DMS153 treated with DMSO at 0.1 percent for 48 hours (cell line): ENCODE data around the gene SRRM1.

Source experiments
- DNase-seq: peaks from one replicate; lab custom pipeline; 2025; ENCODE audit not compliant: unreplicated experiment; lab: John Stamatoyannopoulos, UW

The SRRM1 gene, protein sequence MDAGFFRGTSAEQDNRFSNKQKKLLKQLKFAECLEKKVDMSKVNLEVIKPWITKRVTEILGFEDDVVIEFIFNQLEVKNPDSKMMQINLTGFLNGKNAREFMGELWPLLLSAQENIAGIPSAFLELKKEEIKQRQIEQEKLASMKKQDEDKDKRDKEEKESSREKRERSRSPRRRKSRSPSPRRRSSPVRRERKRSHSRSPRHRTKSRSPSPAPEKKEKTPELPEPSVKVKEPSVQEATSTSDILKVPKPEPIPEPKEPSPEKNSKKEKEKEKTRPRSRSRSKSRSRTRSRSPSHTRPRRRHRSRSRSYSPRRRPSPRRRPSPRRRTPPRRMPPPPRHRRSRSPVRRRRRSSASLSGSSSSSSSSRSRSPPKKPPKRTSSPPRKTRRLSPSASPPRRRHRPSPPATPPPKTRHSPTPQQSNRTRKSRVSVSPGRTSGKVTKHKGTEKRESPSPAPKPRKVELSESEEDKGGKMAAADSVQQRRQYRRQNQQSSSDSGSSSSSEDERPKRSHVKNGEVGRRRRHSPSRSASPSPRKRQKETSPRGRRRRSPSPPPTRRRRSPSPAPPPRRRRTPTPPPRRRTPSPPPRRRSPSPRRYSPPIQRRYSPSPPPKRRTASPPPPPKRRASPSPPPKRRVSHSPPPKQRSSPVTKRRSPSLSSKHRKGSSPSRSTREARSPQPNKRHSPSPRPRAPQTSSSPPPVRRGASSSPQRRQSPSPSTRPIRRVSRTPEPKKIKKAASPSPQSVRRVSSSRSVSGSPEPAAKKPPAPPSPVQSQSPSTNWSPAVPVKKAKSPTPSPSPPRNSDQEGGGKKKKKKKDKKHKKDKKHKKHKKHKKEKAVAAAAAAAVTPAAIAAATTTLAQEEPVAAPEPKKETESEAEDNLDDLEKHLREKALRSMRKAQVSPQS

DNA sequence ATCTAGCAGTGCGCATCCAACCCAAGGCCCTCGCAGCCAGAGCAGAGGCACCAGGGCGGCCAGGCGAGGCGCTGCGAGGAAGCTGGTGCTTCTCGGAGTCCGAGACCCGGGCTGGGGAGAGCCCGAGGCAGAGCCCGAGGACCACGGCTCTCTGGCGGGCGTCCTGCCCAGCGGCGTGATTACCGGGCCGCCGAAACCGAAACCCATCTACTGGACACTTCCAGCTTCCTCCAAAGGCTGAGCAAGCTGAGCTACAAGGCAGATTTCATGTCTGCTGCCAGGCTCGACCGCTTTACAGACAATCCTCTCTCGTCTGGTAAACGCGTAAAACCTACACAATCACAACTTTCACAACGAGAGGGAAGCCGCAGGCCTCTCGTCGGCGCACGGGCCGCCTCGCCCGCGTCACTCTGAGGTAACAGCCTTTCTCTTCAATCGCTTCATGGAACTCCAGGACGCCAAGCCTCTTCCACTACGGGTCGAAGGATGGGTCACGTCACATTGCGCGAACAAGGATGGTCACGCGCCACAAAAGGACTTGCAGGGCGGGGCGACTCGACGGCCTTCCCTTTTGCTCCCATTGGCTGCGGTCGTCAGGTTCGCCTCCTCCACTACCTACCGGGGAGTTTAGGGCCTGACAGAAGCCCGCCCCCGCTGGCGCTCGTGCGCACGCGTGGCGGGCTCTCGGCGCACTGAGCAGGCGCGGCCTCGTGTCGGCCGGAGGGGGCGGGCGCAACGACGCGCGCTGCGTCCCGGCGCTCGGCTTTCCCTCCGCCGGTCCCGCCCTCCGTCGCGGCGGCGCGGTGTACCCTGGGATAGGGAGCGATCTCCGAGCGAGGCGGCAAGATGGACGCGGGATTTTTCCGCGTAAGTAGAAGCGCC, at the start of gene SRRM1:
Gene SRRM1 (plus strand): TSS at position 822 of the 882 bp plus-strand sequence. CDS start 25 bp downstream, at position 847.
- peak; percentile 95 for DNase-seq

DNA sequence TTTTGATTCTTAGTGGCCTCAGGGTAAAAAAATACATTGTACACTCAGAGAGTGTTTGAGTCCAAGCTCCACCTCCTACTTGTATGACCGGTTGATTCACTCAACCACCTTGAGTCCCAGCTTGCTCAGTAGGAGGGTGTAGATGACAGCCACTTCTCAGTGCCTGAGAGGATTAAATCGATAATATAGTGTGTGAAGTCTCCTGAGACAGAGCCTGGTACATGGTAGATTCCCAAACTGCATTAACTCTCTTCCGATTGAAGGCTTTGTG, 48.8 kb upstream of the SRRM1 start:
- DNase-seq: no peak

DNA sequence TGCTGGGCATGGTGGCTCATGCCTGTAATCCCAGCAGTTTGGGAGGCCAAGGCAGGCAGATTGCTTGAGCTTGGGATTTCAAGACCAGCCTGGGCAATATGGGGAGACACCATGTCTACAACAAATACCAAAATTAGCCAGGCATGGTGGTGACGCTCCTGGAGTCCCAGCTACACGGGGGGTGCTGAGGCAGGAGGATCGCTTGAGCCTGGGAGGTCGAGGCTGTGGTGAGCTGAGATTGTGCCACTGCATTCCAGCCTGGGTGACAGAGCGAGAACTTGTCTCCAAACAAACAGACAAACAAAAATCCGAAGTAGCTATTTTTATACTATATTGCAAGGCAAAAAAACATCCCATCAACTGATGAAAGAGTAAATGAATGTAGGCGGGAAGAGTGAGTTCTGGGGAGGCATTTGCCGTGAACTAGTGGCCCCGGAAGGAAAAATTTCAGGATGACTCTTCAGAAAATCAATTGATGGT, 46.7 kb upstream of the SRRM1 start:
- DNase-seq: no peak

DNA sequence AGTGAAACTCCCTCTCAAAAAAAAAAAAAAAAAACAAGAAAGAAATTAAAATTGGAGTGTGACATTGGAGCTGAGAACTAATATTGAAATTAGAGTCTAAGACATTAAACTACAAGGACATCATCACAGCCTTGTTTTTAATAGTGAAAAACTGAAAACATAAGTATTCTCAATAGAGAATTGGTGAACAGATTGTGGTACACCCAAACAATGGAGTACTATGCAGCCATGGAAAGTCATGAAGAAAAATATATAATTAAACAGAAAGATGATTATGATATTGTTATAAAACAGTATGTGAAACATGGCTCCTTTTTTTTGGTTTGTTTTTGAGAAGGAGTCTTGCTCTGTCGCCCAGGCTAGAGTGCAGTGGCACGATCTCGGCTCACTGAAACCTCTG, 43.8 kb upstream of the SRRM1 start:
- DNase-seq: no peak

DNA sequence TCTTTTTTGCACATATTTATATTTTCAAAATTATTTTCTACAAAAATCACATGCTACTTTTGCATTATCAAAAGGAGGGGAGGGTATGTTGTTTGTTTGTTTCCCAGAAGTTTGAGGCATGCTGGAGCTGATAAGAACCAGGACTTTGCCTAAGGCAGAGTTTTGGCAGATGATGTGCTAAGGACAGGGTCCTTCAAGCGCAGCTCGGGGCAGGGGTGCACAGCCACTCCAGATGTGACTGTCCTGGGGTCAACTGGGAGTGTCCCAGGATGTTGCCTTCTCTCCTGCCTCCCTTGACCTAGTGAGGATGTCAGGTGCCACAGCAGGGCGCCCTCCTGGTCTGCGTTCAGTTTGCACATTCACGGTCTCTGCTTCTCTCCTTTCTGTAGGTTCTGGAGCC, 42.6 kb upstream of the SRRM1 start:
- no peak for DNase-seq

DNA sequence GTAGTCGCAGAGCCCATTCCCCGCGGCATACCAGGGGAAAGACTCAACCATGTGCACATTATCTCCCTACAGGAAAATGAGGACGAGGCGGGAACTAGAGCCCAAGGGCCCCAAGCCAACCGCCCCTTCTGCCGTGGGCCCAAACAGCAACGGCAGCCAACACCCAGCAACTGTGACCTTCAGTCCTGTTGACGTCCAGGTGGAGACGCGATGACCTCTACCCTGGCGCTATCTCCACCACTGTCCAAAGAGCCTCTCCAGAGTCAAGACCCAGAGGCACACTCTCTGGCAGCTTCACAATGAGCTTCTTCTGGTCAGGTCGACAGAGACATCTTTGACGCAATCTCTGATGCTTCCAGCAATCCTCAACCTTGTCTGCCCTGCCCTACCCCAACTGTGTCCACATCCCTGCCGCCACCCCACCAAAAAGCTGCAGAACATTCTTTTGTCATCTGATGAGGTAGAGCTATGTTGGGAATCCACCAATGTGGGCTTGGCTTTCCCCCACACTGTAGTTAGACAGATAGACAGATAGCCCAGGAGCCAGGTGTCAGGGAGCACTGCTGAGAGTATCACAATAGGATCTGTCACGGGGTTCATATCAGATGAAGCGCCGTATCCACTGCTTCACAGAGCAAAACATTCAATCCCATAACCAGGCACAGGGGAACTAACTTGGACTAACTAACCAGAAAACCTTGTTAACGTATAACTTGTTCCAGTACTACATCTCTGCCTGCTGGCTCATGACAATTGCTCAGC, 37.4 kb upstream of the SRRM1 start:
- DNase-seq: no peak

DNA sequence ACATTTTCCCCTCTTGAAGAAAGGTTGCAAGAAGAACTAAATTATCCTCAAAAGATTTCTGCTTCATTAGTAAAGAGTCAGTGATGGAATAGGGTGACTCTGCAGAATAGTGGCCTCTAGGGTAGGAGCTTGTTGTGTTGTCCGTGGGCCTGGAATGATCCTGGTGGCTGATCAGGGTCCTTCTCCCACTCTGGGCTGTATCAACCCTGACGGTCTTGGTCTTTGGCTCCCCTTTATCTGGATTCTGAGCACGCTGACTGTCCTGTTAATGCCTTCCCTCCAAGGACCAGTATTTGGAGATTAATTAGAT, 36.9 kb upstream of the SRRM1 start:
- DNase-seq: no peak

DNA sequence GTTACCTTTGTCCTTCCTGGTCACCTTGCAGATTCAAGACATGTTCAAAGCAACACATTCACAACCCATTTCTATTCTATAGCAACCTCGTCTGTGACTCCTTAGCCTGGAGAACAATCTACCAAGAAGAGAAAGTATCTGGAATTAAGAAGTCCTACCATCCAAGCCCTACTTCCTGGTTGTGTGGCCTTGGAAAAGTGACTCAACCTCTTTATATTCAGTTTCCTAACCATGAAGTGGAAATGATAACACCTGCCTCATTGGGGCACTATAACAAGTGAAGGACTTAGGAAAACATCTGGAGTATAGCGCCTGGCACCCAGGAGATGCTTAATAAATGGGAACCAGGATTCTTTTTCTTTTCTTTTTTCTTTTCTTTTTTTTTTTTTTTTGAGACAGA, 36.5 kb upstream of the SRRM1 start:
- no peak for DNase-seq

DNA sequence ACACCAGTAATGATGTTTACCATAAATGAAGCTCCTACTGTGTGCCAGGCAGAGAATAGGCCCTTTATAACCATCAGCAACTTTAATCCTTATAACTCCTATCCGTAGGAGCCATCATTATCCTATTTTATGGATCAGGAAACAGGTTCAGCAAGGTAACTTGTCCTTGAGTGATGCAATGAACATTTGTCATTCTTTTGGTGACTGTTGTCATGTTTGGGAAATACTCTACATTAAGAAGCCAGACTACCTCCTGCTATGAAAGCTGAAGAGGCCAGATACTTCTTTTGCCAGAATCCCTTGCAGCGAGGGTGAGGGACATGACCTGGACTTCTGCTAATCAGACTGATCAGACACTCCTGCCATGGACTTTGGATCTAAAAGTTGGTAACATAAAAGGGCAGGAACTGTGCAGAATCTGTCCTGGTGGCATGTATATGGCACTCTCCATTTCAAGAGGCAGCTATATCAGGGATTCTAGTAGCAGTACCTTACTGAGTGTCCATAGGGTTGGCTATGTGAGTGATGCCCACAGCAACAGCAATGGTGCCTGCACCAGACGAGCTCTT, 33.1 kb upstream of the SRRM1 start:
- DNase-seq: no peak

DNA sequence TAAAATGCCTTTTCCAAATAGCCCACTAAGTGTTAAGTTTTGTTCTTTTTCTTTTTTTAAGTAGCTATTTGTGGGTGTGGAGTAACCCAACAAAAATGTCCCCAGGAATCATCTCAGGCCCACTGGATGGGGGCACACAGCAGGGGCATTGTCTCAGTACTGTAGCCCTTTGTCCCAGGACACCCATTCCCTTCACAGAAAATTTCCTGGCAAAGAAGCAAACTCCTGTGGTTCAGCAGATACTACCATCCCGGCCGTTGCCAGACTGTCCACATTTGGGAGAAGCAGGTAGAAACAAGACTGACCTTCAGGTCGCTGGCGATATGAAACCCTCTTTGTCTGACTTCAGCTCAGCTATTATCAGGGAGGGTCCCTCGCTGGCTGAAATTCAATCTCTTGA, 23.7 kb upstream of the SRRM1 start:
- DNase-seq: no peak

DNA sequence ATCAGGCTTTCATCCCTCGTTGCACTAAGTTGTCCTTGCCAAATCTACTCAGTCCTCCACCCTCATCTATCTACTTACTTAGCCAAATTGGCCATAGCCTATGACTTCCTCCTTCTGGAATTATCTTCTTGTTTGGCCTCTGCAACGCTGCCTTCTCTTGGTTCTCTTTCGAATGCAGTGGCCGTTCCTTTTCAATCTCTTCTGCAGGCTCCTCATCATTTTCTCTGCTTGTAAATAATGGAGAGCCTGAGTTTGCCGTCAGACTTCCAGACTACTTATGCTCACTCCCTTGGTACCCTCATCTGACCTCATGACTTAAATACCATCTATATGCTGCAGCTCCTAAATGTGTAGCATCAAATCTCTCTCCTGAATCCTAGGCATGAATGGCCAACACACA, 22.4 kb upstream of the SRRM1 start:
- no peak for DNase-seq

DNA sequence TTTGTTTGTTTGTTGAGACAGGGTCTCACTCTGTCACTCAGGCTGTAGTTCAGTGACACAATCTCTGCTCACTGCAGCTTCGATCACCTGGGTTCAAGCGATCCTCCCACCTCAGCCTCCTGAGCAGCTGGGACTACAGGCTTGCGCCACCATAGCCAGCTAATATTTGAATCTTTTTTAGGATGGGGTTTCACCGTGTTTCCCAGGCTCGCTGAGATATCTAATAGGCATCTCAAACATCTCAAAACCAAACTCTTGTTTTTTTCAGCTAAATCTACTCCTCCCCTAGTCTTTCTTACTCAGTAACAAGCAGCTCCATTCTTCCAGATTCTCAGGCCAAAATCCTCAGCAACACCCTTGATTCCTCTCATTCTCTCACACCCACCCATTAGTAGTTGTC, 22.0 kb upstream of the SRRM1 start:
- no peak for DNase-seq

DNA sequence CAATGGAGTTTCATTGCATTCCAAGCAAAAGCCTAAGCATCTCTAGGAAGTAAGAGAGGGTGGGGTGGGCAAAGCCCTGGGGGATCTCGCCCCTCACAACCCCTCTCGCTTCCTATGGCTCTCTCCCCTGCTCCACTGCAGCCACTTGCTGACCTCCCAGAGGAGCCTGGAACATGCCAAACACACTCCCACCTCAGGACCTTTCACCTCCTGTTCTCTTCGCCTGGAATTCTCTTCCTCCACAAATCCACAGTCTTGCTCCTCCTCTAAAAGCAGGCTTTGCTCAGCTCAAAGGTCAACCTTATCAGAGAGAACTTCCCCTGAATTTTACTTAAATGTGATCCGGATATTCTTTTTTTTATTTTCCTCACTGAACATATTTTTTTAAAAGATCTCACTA, 20.9 kb upstream of the SRRM1 start:
- DNase-seq: no peak

DNA sequence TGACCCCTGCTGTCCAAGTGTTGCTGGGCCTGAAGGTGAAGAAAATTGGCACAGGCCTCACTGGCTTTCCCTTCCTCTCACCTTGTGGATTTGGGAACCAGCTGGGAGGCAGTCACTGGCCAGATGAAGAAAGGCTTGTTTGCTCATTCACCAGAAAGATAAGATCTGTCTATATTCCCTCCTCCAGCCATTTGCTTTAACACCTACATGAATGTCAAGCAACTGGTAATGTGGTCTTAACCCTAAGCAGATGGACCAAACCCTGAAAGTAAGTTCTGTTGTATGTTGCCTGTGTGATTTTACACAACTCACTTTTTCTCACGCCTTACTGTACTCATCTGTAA, 10.3 kb upstream of the SRRM1 start:
- DNase-seq: no peak

DNA sequence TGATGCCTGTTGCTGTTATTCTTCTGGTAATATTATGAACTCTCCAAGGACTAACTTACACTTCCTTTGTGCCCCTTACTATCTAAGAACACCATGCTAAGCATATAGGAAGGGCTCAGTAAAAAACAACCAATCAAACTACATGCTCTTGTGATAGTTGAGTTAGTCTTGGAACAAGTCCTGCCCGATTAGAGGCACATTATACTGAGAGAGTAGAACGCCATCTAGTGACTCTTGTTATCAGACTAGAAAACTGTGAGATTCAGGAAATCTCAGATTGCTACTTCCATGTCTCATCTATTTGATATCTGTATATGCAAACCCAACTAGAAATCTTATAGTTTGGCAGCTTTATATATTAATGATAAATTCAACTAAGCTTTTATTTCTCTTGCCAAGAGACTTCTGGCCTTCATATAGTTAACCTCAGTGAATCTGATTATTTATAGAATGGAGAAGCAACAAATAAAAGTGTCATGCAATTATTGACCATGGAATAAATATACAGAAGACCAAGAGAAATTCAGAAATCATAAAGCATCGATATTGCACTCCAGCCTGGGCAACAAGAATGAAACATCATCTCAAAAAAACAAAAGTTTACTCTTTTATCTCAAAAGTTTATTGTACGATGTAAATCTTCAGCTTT, 7.8 kb upstream of the SRRM1 start:
- peak; percentile 68 for DNase-seq

DNA sequence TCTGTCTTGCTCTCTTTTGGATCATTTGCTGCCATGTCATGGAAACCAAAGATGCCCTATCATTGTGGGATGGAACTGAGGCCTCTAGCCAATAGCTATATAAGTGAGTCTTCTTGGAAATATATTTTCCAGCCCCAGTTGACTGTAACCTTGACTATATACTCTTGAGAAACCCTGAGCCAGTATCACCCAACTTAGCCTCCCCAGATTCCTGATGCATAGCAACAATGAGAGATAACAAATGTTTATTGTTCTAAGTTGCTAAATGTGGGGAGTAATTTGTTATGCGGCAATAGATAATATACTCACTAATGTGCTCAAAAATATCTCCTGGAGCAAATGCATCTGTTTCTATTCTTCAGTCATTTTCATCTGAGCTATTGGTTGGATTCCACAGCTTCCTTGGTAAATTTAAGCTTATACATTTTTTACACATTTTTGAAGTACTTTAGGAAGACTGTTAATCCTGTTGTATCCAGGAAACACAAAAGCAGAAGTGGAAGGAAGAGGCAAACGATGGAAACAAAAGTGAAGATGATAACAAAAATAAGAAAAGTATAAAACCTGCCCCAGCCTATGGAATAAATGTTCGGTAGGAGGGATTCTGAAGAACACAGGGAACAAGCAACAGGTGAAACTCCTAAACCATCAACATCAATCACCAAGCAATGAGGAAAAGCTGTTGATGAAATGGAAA, 6.3 kb upstream of the SRRM1 start:
- no peak for DNase-seq

DNA sequence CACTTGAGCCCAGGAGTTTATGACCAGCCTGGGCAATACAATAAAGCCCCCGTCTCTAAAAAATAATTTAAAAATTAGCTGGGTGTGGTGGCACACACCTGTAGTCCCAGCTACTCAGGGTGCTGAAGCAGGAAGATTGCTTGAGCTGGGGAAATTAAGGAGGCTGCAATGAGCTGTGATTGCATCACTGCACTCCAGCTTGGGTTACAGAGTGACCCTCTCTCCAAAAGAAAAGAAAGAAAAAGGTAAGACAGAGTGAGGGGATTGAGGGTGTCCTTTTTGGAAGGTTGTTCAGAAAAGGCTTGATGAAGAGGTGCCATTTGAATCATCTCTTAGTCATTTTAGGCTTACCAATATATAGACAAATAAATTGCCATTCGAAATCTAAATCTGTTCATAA, 4.0 kb upstream of the SRRM1 start:
- DNase-seq: no peak

DNA sequence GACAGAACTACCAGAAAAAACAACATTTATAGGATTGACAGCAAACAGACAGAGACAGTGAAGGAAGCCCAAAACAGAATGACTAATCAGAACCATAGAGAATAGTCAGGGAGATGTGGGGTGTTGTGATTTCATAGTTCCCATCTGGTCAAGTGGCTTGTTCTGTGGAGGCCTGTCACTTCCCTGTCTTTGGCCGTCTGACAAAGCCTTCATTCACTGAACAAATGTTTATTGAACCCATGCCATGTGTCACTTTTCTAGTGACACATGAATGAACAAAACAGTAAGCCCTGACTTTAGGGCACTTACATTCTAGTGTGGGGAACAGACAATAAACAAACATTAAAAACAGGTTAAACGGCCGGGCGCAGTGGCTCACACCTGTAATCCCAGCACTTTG, 3.2 kb upstream of the SRRM1 start:
- peak; percentile 26 for DNase-seq

DNA sequence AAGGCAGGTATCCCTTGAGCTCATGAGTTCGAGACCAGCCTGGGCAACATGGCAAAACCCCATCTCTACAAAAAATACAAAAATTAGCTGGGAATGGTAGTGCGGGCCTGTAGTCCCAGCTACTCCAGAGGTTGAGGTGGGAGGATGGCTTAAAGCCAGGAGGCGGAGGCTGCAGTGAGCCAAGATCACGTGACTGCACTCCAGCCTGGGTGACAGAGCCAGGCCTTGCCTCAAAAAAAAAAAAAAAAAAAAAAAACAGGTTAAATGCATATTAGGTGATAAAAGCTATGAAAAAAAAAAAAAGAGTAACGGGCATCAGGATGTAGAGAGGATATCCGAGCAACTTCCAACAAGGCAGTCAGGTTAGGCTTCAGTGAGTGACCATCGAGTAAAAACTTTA, 2.8 kb upstream of the SRRM1 start:
- DNase-seq: no peak
